HG03457 (cell line): ENCODE data around the gene SLC22A4.

Experiments used
- ATAC-seq: cut with Tn5 transposase; IDR thresholded peaks from one replicate; pipeline ENCODE4 v1.9.1; 2021; ENCODE audit warnings: moderate number of reproducible peaks; ENCODE audit not compliant: unreplicated experiment

The SLC22A4 gene

GRCh38 chr5:132389585-132390286, 95.5 kb downstream of the SLC22A4 start:
- ATAC-seq = no peak

DNA sequence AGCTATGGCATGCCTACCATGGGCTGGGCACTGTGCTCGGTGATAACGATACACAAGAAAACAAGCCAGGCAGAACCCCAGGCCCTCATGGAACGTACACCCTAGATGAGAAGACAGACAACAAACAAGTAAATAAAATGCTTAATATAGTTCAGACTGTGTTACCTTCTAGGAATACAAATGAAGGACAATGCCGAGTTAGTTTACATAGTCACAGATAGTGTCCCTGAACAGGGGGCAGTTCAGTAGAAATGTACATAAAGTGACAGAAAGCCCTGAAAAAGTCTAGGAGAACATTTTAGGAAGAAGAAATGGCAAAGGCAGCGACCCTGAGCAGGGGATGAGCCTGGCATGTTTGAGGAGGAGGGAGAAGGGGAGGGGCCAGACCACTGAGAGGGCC, 97.1 kb downstream of the SLC22A4 start:
- no peak for ATAC-seq

DNA sequence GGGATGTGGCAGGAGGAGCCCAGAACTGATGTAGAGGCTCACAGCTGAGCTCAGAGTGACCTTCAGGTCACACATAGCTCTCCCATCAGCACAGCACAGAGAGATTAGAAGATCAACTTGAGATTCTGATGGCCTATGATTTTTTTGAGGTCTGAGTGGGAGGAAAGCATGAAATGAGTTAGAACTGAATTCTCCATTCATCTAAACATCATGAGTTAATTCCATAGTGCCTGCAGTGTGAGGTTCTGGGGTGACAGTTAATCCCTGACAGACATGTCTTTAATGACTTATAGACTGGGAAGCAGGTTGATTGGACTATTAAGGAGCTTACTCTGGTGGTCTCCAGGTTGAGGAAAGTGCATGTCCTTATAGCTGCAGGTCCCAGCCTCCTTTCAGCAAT, 97.7 kb downstream of the SLC22A4 start:
- ATAC-seq = no peak

DNA sequence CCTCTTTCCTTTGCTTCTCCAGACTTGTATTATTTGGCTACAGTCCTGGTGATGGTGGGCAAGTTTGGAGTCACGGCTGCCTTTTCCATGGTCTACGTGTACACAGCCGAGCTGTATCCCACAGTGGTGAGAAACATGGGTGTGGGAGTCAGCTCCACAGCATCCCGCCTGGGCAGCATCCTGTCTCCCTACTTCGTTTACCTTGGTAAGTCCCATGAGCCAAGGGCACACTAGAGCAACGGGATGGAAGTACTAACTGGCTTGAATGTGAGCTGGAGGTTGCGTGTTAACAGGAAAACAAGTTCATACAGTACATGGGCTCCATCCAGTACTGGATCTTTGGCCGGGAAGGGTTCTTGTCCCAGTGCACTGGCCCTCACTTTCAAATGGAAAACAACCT, 98.2 kb downstream of the SLC22A4 start:
- no peak for ATAC-seq

- no peak for ATAC-seq
Measured at GRCh38 chr5:132392978-132393825, 99.0 kb downstream of the SLC22A4 start.
